Measurements from ENCODE around the gene QRICH2. TPM values are rescaled to one million over a fixed set of nuclear protein-coding genes. Genes with fewer than 3 reads are reported as not detected.

QRICH2 gene
- total and polyA plus RNA-seq, 2 of the 4 experiments (the other 2 are of a cell fraction), result 4.3 to 4.8 TPM

GRCh38 chr17:76345377-76345974 lies 37.4 kb upstream of the QRICH2 start:
- H2BK20ac ChIP-seq (ENCODE audit: low read depth, low read length), result no peak overlapping the region
- H4K20me1 ChIP-seq (ENCODE audit: insufficient read depth, low read length), result no peaks in the 10 kb centered on the region
- peak overlapping the region; percentile 74 for H2BK120ac ChIP-seq (ENCODE audit: low read depth, low read length)
- H4K5ac ChIP-seq (ENCODE audit: low read depth, low read length), result peak overlapping the region; percentile 34; the same call in 1 of the 2 replicates
- dilution Hi-C loops (cut with HindIII; ENCODE audit: low sequenced_read_pairs, unreplicated experiment), result no loop called here
- no peaks in the 10 kb centered on the region for H3K9me3 ChIP-seq (ENCODE audit: control insufficient read depth, insufficient read depth, low read length)
- peaks cover 49% of the 10 kb centered on the region for H3K36me3 ChIP-seq (ENCODE audit: control insufficient read depth, insufficient read depth, low read length)
- peak overlapping the region; percentile 11; the same call in 1 of the 2 replicates for H3K9ac ChIP-seq (ENCODE audit: low read depth, low read length)
- no peak overlapping the region for H3K23ac ChIP-seq (ENCODE audit: low read depth, low read length)
- intact Hi-C loops (cut with micrococcal nuclease), result no loop called here
- H2BK5ac ChIP-seq (ENCODE audit: low read depth, low read length, poor library complexity, severe bottlenecking), result no peak overlapping the region
- no CpG with 5 or more reads among the region's 14 CpGs for WGBS, 2 experiments (ENCODE audit: extremely low coverage in 2 of 2, insufficient read length in 1 of 2)
- BruUV-seq (replicated peaks), result no TSS peak
- peak; percentile 23 for DNase-seq
- H3K4me1 ChIP-seq (ENCODE audit: control insufficient read depth, insufficient read depth, low read length), result peaks cover 6% of the 10 kb centered on the region; the same call in 1 of the 2 replicates
- H2AK9ac ChIP-seq (replicated peaks; ENCODE audit: low read depth, low read length, poor library complexity), result no peak overlapping the region
- no peak for ATAC-seq (ENCODE audit: low read depth)
- H3K56ac ChIP-seq (ENCODE audit: extremely low read depth, insufficient read depth, low read length), result no peak overlapping the region
- no peak overlapping the region for H2AFZ ChIP-seq (replicated peaks; ENCODE audit: low read length, poor library complexity)
- no peak overlapping the region; the same call in 1 of the 2 replicates for H3K18ac ChIP-seq (ENCODE audit: low read depth, low read length)
- peak overlapping the region; percentile 66; the same call in 1 of the 2 replicates for H3K27ac ChIP-seq (ENCODE audit: insufficient read depth, low read length)
- peak overlapping the region; percentile 8; the same call in 1 of the 2 replicates for H3K4ac ChIP-seq (ENCODE audit: low read depth, low read length)
- H3K4me2 ChIP-seq (ENCODE audit: low read depth, low read length), result no peak overlapping the region
- POLR2A ChIA-PET (ENCODE audit: unreplicated experiment), result no interaction called here
- H4K8ac ChIP-seq (ENCODE audit: low read depth in 2 of 2, low read length in 2 of 2), result peak overlapping the region in 1 of 2 experiments; percentile 47; a peak in 1 of 4 replicates
- no peaks in the 10 kb centered on the region for H3K27me3 ChIP-seq (ENCODE audit: control insufficient read depth, insufficient read depth, low read length)
- H2BK15ac ChIP-seq (ENCODE audit: low read depth, low read length), result no peak overlapping the region
- no peak for TF ChIP-seq CHD1 (IDR thresholded peaks at IDR 0.05; ENCODE audit: low read depth, low read length)
- TF ChIP-seq CEBPB (IDR thresholded peaks at IDR 0.05; ENCODE audit: low read depth, low read length), result peak; percentile 57
- no peak for TF ChIP-seq POLR2A (IDR thresholded peaks at IDR 0.05; ENCODE audit: low read depth, low read length)
- in situ Hi-C loops (cut with MboI; ENCODE audit: low sequenced_read_pairs), result no loop called here
- H3K4me3 ChIP-seq (ENCODE audit: insufficient read depth, low read depth, low read length), result no peak overlapping the region
- peaks cover 15 to 39% of the 10 kb centered on the region in 2 experiments for H3K79me1 ChIP-seq (ENCODE audit: low read depth in 1 of 2, low read length in 2 of 2)
- H2AK5ac ChIP-seq (ENCODE audit: low read depth, low read length), result peak overlapping the region; percentile 52; the same call in 1 of the 2 replicates
- H4K91ac ChIP-seq (ENCODE audit: insufficient read depth, low read depth, low read length), result peak overlapping the region; percentile 56; the same call in 1 of the 2 replicates
- H3K9me1 ChIP-seq (ENCODE audit: insufficient read depth, low read length), result peaks cover 3% of the 10 kb centered on the region; the same call in 1 of the 2 replicates
- CTCF ChIA-PET, result interaction anchor here (0.6 kb wide), 1 partner anchor 97 kb away, joined by 4 read pairs; no protein-coding TSS in a partner anchor
- H3K14ac ChIP-seq (replicated peaks; ENCODE audit: low read depth, low read length), result 0 out of 2 replicates have a peak overlapping the region, but pooled peaks have one; percentile 30
